Activated CD4-positive, alpha-beta T cell treated with anti-CD3 and anti-CD28 coated beads, Interleukin-2, amount 10 ng/mL, durations not matched to agents 7 days and 5 days (primary cell): Measurements from ENCODE around the gene CRACR2A. TPM values are rescaled to one million over a fixed set of nuclear protein-coding genes. Genes with fewer than 3 reads are reported as not detected.

Experiments
- CTCF ChIA-PET: fragments of 350-600 bp; sonication (Branson Sonifier 250); formaldehyde crosslinking; loops from one replicate; lab custom pipeline; 2021; ENCODE audit warnings: antibody characterized with exemption; lab: Charles Lee
- POLR2A ChIA-PET: fragments of 350-600 bp; sonication (Branson Sonifier 250); formaldehyde crosslinking; loops from one replicate; lab custom pipeline; 2021; ENCODE audit warnings: antibody characterized with exemption; lab: Charles Lee
- DNase-seq: peaks from one replicate; pipeline ENCODE4 v3.0.0-alpha.2; 2020
- H3K27ac Mint-ChIP-seq: one replicate; pipeline ENCODE4 v1.8.0; 2021; ENCODE audit warnings: mild to moderate bottlenecking, moderate library complexity, mixed read lengths
- H3K27me3 Mint-ChIP-seq: one replicate; pipeline ENCODE4 v1.8.0; 2021; ENCODE audit warnings: mixed read lengths
- H3K36me3 Mint-ChIP-seq: one replicate; pipeline ENCODE4 v1.8.0; 2021; ENCODE audit warnings: low read depth, mixed read lengths
- H3K4me1 Mint-ChIP-seq: one replicate; pipeline ENCODE4 v1.8.0; 2021; ENCODE audit warnings: mixed read lengths
- H3K4me3 Mint-ChIP-seq: one replicate; pipeline ENCODE4 v1.8.0; 2021; ENCODE audit warnings: mild to moderate bottlenecking, moderate library complexity, mixed read lengths
- H3K9me3 Mint-ChIP-seq: one replicate; pipeline ENCODE4 v1.8.0; 2021; ENCODE audit warnings: mixed read lengths
- total RNA-seq, 2 experiments: library from RNA; stranded (reverse); gene quantifications; one replicate each; pipeline ENCODE4 v1.2.3, GENCODE V29; 2021

Gene CRACR2A
- total RNA-seq, 2 experiments from 2014 or later, result 33.3 to 39.5 TPM

- no peak overlapping the region for H3K4me3 Mint-ChIP-seq
- DNase-seq, result no peak
- CTCF ChIA-PET, result interaction anchor here (0.5 to 1.4 kb wide), 3 partner anchors 11 to 225 kb away, joined by 3 read pairs; no protein-coding TSS in a partner anchor
- POLR2A ChIA-PET, result no interaction called here
- H3K27me3 Mint-ChIP-seq, result no peaks in the 10 kb centered on the region
- peaks cover 13% of the 10 kb centered on the region for H3K4me1 Mint-ChIP-seq
- H3K36me3 Mint-ChIP-seq, result peaks cover 19% of the 10 kb centered on the region
- no peaks in the 10 kb centered on the region for H3K9me3 Mint-ChIP-seq
- no peak overlapping the region for H3K27ac Mint-ChIP-seq
These were observed 68.4 kb downstream of the CRACR2A start for GRCh38 chr12:3684449-3685051.

- peaks cover 13% of the 10 kb centered on the region for H3K4me1 Mint-ChIP-seq
- H3K4me3 Mint-ChIP-seq, result no peak overlapping the region
- H3K36me3 Mint-ChIP-seq, result peaks cover 21% of the 10 kb centered on the region
- DNase-seq, result no peak
- H3K9me3 Mint-ChIP-seq, result no peaks in the 10 kb centered on the region
- CTCF ChIA-PET, result interaction anchor here (0.9 to 1.4 kb wide), 2 partner anchors 10 to 35 kb away, joined by 3 read pairs; no protein-coding TSS in a partner anchor
- H3K27me3 Mint-ChIP-seq, result no peaks in the 10 kb centered on the region
- H3K27ac Mint-ChIP-seq, result no peak overlapping the region
- POLR2A ChIA-PET, result no interaction called here
These were observed 69.2 kb downstream of the CRACR2A start for GRCh38 chr12:3683670-3684069.

DNA sequence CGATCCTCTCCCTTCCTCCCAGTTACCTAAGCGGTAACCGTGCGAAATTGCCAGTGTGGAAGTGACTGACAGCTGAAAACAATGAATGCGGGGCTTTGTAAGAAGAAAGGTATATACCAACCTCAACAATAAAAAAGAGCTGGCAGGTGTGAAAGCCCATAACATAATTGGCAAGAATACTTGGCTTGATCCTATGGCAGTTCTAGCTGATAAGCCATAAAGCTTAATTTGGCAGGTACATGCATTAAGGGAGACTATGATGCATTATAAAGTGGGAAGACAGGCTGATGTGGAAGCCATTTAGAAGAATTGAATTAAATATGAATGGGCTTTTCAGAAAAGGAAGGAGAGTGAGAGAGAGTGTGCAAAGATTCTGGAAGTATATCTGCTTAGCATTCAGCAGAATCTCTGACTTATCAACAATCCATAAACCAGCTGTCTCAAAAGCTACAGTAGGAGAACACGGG lies 71.3 kb downstream of the CRACR2A start:
- Mint-ChIP-seq H3K27ac (no peak overlapping the region), H3K4me1 (peaks cover 5% of the 10 kb centered on the region), H3K9me3 (no peaks in the 10 kb centered on the region), H3K4me3 (no peak overlapping the region), H3K27me3 (no peaks in the 10 kb centered on the region), H3K36me3 (peaks cover 27% of the 10 kb centered on the region)
- POLR2A ChIA-PET, result interaction anchor here (0.6 to 0.7 kb wide), 2 partner anchors 231 to 330 kb away, joined by 3 read pairs; no protein-coding TSS in a partner anchor
- CTCF ChIA-PET, result interaction anchor here (1.0 to 1.5 kb wide), 2 partner anchors 72 to 76 kb away, joined by 3 read pairs; partner anchors contain the start of gene CRACR2A
- DNase-seq, result no peak

- no peaks in the 10 kb centered on the region for H3K9me3 Mint-ChIP-seq
- no peak for DNase-seq
- no peaks in the 10 kb centered on the region for H3K4me1 Mint-ChIP-seq
- ChIA-PET POLR2A (interaction anchor here (0.7 kb wide), 1 partner anchor 230 kb away, joined by 3 read pairs; no protein-coding TSS in a partner anchor), CTCF (interaction anchor here (0.9 to 1.5 kb wide), 2 partner anchors 28 to 76 kb away, joined by 3 read pairs; no protein-coding TSS in a partner anchor)
- H3K4me3 Mint-ChIP-seq, result no peak overlapping the region
- no peak overlapping the region for H3K27ac Mint-ChIP-seq
- H3K36me3 Mint-ChIP-seq, result peaks cover 29% of the 10 kb centered on the region
- no peaks in the 10 kb centered on the region for H3K27me3 Mint-ChIP-seq
These were observed 71.9 kb downstream of the CRACR2A start for GRCh38 chr12:3680919-3681594.

DNA sequence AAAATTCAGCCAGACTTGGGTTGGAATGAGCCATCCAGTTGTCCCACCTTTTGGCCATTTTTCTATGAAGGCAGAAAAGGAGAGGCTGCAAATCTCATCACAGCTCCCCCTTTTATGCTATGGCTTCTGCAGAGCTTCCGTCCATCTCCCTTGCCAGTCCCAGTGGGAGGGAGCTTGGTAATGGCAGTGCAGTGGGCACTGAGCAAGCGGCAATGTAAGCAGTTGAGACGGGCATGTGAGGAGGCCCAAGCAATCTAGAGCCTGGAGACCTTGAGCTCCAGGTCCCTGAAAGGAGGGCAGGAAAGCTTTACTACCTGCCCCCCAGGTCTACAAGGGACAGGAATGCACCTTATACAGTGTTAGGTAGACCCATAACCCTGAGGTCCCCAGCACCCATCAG lies 73.1 kb downstream of the CRACR2A start:
- peaks cover 24% of the 10 kb centered on the region for H3K36me3 Mint-ChIP-seq
- no peak overlapping the region for H3K4me3 Mint-ChIP-seq
- no peak for DNase-seq
- no peaks in the 10 kb centered on the region for H3K9me3 Mint-ChIP-seq
- ChIA-PET POLR2A (no interaction called here), CTCF (interaction anchor here (0.5 to 1.3 kb wide), 3 partner anchors 20 to 499 kb away, joined by 3 read pairs; no protein-coding TSS in a partner anchor)
- no peaks in the 10 kb centered on the region for H3K27me3 Mint-ChIP-seq
- H3K4me1 Mint-ChIP-seq, result no peaks in the 10 kb centered on the region
- H3K27ac Mint-ChIP-seq, result no peak overlapping the region

DNA sequence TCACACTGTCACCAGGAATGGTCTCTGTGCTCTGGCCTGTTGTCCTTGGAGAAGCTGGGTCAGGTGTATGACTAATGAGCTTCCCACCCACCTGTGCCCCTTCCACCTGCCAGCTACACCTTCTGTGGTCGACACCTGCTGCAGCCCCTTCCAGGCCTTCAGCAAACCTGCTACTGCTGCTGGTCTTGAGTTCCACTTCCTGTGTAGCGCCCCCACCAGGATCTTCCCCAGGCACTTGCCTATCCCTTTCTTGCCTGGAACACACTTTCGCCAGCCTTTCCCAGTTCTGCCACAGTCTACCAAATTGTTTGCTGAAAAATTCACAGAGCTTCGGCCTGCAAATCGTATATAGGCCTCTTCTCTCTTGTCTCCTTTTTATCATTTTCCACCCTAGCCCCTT lies 75.3 kb downstream of the CRACR2A start:
- CTCF ChIA-PET, result interaction anchor here (1.2 kb wide), 1 partner anchor 72 kb away, joined by 3 read pairs; no protein-coding TSS in a partner anchor
- H3K4me3 Mint-ChIP-seq, result no peak overlapping the region

GRCh38 chr12:3673981-3674708 lies 78.8 kb downstream of the CRACR2A start:
- H3K27ac Mint-ChIP-seq, result peak overlapping the region; percentile 66
- ChIA-PET CTCF (interaction anchor here (0.5 to 1.6 kb wide), 4 partner anchors 9 to 1652 kb away, joined by 3 to 4 read pairs (median 3); no protein-coding TSS in a partner anchor), POLR2A (no interaction called here)
- no peaks in the 10 kb centered on the region for H3K9me3 Mint-ChIP-seq
- DNase-seq, result no peak
- H3K27me3 Mint-ChIP-seq, result no peaks in the 10 kb centered on the region
- peaks cover 34% of the 10 kb centered on the region for H3K36me3 Mint-ChIP-seq
- peaks cover 10% of the 10 kb centered on the region for H3K4me1 Mint-ChIP-seq
- H3K4me3 Mint-ChIP-seq, result no peak overlapping the region

More for the DNA sequence above, 75.3 kb downstream of the CRACR2A start:
- no peaks in the 10 kb centered on the region for H3K9me3 Mint-ChIP-seq
- POLR2A ChIA-PET, result no interaction called here
- no peak overlapping the region for H3K27ac Mint-ChIP-seq
- H3K36me3 Mint-ChIP-seq, result peaks cover 28% of the 10 kb centered on the region
- no peaks in the 10 kb centered on the region for H3K4me1 Mint-ChIP-seq
- DNase-seq, result no peak
- no peaks in the 10 kb centered on the region for H3K27me3 Mint-ChIP-seq

- Mint-ChIP-seq H3K4me1 (peaks cover 10% of the 10 kb centered on the region), H3K27ac (no peak overlapping the region), H3K36me3 (peaks cover 31% of the 10 kb centered on the region), H3K9me3 (no peaks in the 10 kb centered on the region), H3K27me3 (no peaks in the 10 kb centered on the region), H3K4me3 (no peak overlapping the region)
- CTCF ChIA-PET, result interaction anchor here (0.9 kb wide), 1 partner anchor 69 kb away, joined by 3 read pairs; no protein-coding TSS in a partner anchor
- POLR2A ChIA-PET, result no interaction called here
- no peak for DNase-seq
These were observed 80.8 kb downstream of the CRACR2A start for GRCh38 chr12:3672113-3672509.

DNA sequence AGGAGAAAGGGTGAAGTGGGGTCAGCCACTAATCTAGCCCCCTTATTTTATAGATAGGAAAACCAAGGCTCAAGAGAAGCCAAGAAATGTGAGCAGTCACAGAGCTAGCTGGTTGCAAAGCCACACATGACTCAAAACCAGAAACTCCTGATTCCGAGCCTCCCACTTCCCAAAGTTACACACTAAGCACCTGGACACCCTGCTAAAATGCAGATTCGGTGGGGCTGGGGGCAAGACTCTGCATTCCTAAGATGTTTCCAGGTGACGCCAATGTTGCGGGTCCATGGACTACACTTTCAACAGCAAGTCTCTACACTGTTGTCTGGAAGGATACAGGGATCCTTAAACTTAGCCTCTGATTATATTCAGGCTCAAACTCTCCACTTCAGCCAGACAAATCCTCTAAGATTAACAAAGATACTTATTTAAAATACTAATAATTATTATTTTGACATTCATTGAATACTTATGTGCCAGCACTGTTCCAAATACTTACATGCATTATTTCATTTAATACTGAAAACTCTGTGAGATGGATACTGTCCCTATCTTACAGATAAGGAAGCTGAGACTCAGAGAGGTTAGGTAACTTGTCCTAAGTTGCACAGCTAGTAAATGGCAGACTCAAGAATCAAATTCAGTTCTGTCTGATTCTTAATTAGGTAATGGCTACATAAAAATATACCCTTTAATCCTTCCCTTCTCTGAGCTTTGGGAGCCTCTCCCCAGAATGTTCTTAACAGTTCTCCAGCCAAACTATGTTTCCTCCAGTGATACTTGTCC lies 81.4 kb downstream of the CRACR2A start:
- peaks cover 10% of the 10 kb centered on the region for H3K4me1 Mint-ChIP-seq
- no peak for DNase-seq
- CTCF ChIA-PET, result no interaction called here
- no peaks in the 10 kb centered on the region for H3K27me3 Mint-ChIP-seq
- no peaks in the 10 kb centered on the region for H3K9me3 Mint-ChIP-seq
- POLR2A ChIA-PET, result no interaction called here
- H3K4me3 Mint-ChIP-seq, result no peak overlapping the region
- H3K36me3 Mint-ChIP-seq, result peaks cover 29% of the 10 kb centered on the region
- no peak overlapping the region for H3K27ac Mint-ChIP-seq

DNA sequence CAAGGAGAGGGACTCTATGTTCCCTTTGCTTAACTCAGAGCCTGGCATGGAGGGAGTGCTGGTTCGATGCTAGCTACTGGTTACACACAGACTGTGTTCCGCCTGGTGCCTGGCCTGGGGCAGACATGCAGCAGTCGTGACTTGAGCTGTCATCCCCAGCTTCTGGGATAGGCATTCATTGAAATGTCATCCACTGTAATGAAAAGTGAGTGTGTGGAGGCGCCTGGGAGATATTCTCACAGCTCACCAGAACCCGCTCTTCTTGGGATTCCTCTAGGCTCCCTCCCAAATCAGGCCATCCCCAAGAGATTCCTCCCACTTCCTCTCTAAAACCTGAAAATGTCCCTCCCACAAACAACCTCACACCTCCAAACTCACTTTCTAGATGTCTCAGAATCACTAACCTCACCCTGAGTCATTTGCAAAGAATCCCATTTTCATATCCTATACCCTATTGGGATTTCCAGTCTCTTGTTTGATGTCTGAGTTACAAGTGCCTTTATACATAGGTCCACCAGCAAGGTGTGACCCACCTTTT lies 82.8 kb downstream of the CRACR2A start:
- ChIA-PET POLR2A (no interaction called here), CTCF (no interaction called here)
- H3K27me3 Mint-ChIP-seq, result no peaks in the 10 kb centered on the region
- H3K36me3 Mint-ChIP-seq, result peaks cover 36% of the 10 kb centered on the region
- no peak overlapping the region for H3K27ac Mint-ChIP-seq
- no peaks in the 10 kb centered on the region for H3K9me3 Mint-ChIP-seq
- H3K4me1 Mint-ChIP-seq, result peaks cover 10% of the 10 kb centered on the region
- DNase-seq, result no peak
- H3K4me3 Mint-ChIP-seq, result no peak overlapping the region

DNA sequence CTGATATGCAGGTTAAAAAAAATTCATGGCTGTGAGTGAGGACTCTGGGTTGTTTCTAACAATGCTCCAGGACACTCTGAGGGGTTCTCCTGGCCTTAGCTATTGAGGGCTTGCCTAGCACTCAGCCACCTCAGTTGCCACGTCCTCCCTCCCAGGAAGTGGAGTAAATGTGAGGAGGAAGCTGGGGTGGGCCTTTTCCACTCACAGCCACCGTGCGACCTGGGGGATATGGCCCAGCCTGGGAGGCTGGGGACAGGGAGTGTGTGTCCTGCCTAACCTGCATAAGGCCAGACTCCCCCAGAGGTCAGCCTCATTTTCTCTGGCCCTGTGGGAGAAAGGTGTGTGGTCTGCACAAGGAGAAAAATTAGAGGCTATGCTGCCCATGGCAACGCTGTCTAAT lies 83.3 kb downstream of the CRACR2A start:
- H3K27me3 Mint-ChIP-seq, result no peaks in the 10 kb centered on the region
- CTCF ChIA-PET, result no interaction called here

More for the DNA sequence above, 83.3 kb downstream of the CRACR2A start:
- POLR2A ChIA-PET, result no interaction called here
- Mint-ChIP-seq H3K27ac (no peak overlapping the region), H3K9me3 (no peaks in the 10 kb centered on the region), H3K4me3 (no peak overlapping the region), H3K36me3 (peaks cover 36% of the 10 kb centered on the region), H3K4me1 (peaks cover 10% of the 10 kb centered on the region)
- no peak for DNase-seq
